Measurements from ENCODE around the gene SLC9A9.

SLC9A9 gene

DNA sequence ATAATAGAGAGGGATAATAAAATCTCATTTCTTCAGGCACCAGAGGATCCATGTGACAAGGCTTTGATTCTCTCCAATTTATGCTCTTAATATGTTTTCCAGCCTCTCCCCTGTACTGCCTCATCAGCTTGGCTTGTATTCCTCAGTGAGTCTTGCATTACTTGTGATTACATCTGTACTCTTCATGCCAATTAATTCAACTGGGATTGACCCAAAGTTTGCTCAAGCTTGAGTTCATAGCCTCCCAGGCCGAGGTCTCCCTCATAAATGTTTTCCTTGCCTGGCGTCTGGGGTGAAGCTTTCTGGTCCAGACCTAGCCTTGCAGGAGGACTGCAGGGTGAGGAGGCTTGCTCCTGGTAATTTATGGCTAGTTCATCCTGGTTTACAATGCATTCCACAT lies 581.8 kb downstream of the SLC9A9 start:
- DNase-seq: no peak

DNA sequence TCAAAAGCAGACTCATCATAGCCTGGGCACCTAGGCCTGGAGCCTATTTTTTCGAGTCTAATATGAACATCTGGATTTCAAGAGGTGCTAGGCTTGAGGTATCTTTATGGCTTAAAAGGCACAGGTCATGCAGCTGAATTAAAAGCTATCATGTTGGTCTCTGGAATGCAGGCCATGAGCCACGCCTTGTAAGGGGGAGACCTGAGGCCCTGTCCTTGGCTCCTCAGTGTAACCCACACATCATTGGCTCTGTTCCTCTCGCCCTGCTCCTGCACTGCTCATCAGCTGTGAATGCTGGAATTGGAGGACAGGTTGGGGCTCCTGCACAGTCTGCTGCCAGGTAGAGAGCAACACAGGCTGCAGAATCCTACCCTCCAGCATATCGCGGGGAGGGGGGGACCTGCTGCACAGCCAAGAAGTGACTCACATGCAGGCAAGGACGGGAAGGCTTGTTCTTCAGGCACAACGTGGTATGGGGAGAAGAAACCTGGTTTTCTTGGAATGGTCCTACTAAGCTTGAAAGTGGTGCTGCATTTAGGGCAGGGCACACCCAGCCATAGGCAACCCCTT lies 582.7 kb downstream of the SLC9A9 start:
- DNase-seq: no peak

- DNase-seq: no peak
Measured at GRCh38 chr3:143263852-143264513, 584.3 kb downstream of the SLC9A9 start.

GRCh38 chr3:143261848-143262247 lies 586.4 kb downstream of the SLC9A9 start:
- no peak for DNase-seq

DNA sequence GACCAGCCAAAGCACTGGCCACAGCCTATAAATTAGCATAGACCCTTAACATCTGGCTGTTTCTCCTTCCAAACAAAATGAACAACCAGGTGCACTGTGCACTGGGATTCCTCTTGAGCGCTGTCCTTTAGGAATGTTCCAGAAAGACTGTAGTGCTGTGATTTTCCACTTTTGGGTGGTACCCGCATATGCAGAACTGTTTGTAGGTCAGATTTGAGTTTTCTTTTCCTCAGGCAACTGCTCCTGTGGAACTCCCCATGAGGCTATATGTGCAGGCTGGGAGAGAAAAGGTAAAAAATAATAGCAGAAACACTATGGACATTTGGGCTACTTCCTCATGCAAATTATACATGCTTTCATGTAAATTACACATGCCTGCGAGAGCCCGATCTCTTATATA lies 589.6 kb downstream of the SLC9A9 start:
- DNase-seq: no peak

- DNase-seq: no peak
Measured at GRCh38 chr3:143256416-143256815, 591.9 kb downstream of the SLC9A9 start.

DNA sequence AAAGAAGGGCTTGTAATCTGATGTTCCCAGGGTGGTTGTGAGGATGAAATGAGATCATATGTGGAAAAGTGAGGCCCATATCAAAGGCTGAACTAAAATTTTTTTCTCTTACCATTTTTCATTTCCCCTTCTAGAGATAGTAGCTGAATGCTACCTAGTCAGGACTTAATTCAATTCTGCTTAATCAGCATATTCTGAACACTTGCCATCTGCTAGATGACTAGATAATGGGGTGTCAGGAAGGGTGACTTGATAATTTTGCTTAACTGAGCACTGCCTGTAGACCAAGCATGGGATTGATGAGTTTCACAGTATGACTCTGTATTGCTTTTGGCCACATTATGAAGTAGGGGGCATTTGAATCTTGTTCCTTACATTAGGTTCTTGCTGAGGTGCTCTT lies 592.5 kb downstream of the SLC9A9 start:
- DNase-seq: no peak

DNA sequence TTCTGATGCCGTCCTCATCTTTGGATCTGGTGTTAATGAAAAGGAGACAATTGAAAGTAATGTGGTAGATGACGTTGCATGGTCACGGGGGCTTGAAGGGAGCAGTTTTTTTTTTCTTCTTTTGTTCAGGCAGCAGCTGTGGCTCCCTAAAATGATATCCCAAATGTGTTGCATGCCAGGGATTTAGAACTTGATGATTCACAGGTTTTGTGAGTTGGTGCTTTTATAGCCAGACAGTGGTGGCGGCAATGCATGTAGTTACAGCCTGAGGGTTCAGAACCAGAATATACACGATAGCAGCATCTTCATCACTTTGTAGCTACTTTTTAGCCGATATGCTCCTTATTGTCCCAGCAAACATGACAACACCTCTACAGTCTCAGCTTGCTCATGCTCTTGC lies 595.3 kb downstream of the SLC9A9 start:
- DNase-seq: no peak

DNA sequence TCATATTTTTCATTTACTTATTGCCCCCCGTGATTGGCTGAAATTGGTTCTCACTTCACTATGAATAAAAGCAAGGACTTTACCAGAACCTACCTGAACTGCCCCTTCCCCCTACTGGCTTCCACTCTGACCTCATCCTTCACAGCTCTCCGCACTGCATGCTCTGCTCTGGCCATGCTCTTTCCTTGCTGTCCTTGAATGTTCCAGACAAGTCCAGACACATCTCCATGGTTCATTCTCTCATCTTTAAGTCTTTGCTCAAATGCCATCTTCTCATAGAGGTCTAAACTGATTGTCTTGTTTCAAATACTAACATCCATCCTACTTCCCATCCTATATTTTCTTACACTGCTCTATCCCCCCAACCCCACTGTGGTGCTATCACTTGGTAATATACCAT lies 599.3 kb downstream of the SLC9A9 start:
- DNase-seq: no peak

DNA sequence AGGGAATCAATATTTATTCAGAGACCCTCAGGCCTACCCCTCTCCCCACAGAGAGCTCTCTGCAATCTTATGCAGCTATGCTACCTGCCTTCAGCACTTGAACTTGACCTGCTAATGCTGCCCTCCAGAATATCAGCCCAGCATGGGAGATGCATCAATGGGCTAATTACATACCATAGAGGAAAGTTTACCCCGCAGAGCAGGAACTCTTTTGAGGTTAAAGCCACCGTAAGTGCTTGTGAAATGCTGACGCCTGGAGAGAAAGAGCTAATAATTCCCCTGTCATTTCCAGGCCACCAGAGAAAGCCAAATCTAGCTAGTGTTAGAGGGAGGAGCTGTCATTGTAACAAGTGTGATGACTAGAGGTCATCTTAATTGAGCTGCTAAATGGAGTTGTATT lies 601.2 kb downstream of the SLC9A9 start:
- no peak for DNase-seq

DNA sequence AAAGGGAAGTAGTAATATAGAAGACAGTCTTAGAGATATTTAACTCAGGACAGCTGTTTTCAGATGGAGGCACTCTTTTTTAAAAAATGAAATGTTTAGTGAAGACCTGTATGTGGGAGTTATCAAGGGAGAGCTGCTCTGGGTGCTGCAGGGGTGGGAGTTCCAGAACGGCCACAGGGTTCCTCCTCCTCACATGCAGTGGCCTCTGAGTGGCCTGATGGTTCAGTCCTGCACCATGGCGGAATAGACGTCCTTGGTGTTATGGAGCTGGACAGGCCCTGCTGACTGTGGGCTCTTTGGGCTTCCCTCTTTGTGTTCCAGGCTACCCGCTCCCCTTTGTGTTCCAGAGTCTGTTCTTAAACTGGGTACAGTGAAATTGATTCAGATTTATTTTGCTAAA lies 602.6 kb downstream of the SLC9A9 start:
- DNase-seq: no peak

GRCh38 chr3:143244516-143245063 lies 603.7 kb downstream of the SLC9A9 start:
- DNase-seq: no peak

DNA sequence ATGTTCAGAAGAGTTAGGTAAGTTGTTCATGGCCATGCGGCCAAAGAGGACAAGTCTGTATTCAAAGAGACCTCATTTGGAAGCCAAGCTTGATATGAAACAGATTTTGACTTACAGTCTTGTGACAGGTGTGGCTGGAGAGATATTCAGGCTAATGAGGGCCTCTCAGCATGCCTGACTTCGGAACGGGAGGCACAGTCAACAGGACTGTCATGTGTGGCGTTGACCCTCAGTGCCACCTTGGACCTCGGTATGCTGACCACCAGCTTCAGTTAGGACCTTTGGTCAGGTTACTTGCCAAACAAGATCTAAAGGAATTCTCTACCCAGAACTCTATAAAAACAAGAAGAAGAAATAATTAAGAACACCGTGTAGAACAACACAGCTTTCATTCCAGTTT lies 604.6 kb downstream of the SLC9A9 start:
- no peak for DNase-seq

DNA sequence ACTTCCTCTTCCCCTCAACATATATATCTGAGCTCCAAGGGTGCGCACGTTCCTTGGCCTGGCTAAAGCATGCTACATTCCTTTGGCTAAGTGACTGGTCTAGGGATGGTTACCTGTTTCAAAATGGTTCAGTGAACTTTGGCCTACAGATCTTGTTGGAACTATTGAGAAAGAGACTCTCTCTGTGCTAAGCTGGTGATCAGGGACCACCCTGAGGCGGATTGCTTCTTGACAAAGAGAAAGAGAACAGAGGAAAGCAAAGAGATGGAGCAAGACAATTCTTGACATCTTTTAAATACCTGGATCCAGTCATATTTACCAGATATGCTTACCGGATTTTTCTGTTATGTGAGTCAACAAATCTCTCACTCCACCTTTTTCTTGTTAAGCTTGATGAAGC lies 605.6 kb downstream of the SLC9A9 start:
- DNase-seq: no peak

DNA sequence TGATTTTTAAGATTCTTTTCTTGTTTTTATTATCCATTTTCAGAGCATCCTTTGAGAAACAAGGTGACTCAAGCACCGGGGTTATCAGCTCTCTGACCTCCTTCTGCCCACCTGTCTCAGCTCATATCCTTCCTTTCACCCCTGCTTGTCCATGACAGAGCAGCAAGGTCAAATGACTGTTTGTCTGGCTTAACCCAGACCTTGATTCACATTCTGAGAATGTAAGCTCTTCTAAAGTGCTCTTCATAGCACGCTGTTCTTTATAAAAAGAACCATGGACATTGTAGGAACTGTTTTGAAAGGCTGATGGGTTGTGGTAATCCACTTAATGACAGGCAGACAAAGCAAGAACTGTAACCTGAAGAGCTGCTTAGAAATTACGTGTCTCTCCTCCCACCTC lies 606.2 kb downstream of the SLC9A9 start:
- no peak for DNase-seq

DNA sequence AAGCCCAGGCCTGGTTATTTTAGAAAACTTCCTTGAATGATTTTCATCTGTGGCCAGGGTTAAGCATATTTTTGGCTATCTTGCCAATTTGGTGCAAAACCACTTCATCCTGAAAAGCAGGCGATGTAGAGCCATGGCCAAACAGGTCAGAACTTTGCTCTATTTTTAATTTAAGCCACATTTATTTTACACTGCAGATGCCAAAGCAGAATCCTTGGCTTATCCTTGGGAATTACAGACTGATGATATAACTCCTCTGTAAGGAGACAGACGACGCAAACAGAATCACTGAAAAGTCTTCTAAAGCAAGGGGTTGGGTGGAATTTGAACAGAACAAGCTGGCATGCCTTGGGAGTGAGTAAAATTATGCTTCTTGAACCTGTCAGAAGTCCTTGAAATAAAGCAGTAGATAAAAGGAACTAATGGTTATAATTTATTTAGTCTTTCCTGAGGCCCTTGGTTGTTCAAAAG lies 606.8 kb downstream of the SLC9A9 start:
- DNase-seq: no peak

DNA sequence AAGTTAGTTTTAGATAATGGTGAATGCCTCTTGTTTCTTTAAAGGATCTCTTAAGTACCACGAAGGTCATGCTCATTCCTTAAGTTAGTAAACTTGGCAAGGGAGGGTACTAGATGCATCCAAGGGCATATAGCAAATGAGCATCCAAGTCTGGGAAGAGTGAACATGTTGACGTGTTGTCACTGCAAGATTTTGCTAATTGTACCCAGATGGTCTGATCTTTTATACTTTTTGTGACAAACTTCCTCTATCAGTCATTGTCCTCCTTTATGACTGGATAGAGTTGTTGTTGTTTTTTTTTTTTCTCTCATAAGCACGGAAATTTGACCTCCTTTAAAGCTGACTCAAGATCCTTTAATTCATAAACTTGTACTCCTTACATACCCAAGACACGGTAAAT lies 607.4 kb downstream of the SLC9A9 start:
- DNase-seq: no peak

DNA sequence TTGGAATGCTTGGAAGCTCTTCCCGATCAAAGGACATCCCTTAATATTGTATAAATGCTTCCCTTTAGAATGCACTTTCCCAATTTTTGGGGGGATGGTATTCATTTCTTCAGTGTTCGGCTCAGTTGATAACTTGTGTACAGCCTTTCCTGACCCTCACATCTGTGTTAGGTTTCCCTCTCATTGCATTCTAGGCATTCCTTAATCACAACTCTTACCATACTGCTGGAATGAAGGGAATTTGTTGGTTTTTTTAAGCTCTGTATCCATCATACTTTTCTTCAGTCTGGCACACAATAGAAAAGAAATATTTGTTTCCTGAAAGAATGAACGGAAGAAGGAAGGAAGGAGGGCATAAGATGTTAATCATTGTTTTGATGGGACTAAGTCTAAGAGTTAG lies 609.2 kb downstream of the SLC9A9 start:
- DNase-seq: no peak

DNA sequence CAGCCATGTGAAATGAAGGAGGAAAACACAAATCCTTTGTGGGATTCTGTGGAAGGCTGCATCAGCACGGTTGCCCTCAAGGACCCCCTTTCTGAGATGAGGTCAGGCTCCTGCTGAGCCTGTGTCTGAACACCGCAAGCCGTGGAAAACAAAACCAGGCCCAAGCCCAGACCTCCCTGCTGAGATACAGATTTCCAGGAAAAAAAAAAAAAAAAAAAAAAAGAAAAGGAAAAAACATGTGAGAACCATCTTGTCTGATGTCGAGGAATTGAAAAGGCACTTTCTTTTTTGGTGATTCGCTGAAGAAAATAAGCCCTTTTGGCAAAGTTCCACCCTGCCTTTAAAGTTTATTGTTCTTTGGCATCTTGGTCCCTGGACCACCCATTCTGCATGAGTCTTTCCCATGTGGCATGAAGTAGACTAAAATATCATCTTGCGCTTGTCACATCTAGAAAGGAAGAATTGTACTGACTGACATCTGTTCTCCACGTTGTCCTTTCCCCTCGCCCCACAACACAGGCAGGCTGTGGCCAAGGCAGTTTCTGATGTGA lies 611.1 kb downstream of the SLC9A9 start:
- no peak for DNase-seq

DNA sequence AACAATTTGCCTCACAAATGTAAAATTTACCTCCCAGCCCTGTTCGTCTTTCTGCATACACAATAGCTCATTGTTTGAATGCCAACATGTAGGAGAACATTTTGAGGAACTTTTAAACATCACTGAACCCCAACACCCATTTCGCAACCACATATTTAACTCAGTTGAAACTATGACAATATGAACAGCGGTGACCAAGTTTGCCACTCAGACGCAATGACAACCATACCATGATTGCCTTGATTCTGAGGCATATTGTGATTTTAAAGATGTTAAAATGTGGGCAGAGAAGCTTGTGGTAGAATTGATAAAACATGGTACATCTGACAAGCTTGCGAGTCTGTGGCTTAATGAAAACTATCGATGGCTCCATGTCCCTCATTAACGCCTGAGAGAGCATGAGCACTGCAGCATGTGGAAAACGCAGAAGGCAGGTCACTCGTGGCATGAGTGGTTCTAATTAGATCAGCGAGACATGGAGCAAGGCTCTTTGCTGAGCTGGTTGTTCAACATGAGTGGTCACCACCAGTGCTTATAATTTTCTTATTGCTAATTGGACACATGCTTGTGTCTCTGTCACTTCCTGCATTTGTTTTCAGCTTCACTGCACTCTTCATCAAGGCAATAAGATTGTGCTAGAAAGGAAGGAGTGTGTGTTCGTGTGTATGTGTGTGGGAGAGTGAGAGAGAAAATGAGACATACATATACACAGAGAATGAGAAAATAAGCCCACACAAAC lies 611.9 kb downstream of the SLC9A9 start:
- DNase-seq: no peak

- no peak for DNase-seq
Measured at GRCh38 chr3:143235614-143236204, 612.6 kb downstream of the SLC9A9 start.

DNA sequence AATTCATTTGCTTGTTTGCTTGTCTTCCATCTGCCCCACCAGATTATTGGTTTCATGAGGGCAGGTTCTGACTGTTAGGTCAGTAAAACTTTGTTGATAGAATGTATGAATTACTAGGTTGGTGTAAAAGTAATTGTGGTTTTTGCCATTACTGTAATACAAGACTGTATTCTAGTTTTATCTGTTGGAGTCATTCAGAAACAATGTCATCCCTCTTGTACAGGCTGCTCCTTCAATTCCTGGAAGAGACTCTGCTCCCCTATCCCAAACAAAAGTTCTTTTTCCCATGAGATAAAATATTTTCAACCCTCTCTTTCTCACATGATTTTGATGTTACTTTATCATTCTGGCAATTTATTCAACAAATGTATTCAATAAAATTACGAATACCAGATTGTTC lies 613.7 kb downstream of the SLC9A9 start:
- no peak for DNase-seq

DNA sequence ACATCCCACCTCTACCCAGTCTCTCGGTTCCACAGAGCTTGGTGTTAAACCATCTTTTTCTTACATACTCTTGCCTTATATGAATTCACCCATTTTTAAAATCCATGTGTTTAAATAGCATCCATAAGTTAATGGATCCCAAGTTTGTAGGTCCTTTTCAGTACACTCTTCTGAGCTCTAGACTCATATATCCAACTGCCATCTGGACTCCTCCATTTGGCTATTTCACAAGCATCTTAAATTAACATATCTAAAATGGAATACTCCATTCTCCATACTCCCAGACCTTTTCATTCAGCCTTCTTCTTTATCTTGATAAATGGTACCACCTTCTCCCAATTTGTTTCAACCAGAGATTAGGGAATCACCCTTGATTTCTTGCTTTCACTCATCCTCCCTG lies 615.3 kb downstream of the SLC9A9 start:
- DNase-seq: no peak

Data from 8988T (cell line).